GM23338 (cell line): ENCODE results near the gene IL22RA2.

ENCODE experiments used
- EZH2 ChIP-seq: fragments of 200-600 bp; sonication (generic); IDR thresholded peaks from one replicate; pipeline ENCODE4 v1.8.0; 2017; ENCODE audit warnings: antibody characterized with exemption, mild to moderate bottlenecking, low read depth; ENCODE audit not compliant: unreplicated experiment
- POLR2AphosphoS5 ChIP-seq: IDR thresholded peaks from 2 replicates; pipeline ENCODE4 v1.6.1; 2016; ENCODE audit warnings: antibody characterized with exemption, low read depth
- TF ChIP-seq, protein P1 (sequence below), 2 experiments: fragments of 200-600 bp in 1 of 2; sonication (generic) in 1 of 2; conservative IDR thresholded peaks; 2 replicates each; pipeline versions ENCODE4 v1.5.1 to v1.6.1; 2016 to 2017; ENCODE audit warnings: antibody characterized with exemption in 2 of 2, low read depth in 2 of 2, mild to moderate bottlenecking in 2 of 2, moderate library complexity in 1 of 2
- TF ChIP-seq, protein P2 (sequence below): IDR thresholded peaks from one replicate; pipeline ENCODE4 v1.6.1; 2018; ENCODE audit warnings: antibody characterized with exemption; ENCODE audit not compliant: unreplicated experiment

DNA sequence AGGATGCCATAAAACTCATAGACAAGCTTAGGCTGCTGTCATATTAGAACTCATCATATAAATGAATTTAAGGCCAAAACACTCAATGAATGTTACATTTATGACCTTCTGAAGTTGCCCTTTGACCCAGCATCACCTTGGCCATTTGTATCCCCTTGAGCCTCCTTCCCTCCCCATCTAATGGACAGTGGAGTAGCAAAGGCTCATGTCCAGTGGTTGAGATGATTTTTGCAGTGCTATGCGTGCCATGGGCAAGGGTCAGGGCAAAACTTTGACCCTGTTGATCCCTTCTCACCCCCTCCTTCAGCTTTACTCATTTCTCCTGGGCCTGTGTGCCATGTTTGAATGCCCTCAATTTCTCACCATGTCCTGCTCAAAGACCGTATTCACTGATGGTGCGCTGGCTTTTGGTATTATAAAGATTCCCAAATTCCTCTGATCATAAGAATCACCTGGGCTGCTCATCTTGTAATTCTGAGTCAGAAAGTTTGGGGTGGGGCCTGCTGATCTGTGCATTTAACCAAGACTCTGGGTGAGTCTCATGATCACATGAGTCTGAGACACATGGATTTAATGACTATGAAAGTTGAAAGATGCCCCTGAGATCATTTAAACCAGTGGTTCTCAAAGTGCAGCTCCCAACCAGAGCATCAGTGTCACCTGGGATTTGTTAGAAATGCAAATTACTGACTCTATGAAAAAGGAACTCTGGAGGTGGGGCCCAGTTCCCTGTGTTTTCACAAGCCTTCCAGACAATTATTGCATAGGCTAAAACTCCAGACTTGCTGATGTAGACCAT lies 71.2 kb downstream of the IL22RA2 start:
- TF ChIP-seq, protein P1, sequence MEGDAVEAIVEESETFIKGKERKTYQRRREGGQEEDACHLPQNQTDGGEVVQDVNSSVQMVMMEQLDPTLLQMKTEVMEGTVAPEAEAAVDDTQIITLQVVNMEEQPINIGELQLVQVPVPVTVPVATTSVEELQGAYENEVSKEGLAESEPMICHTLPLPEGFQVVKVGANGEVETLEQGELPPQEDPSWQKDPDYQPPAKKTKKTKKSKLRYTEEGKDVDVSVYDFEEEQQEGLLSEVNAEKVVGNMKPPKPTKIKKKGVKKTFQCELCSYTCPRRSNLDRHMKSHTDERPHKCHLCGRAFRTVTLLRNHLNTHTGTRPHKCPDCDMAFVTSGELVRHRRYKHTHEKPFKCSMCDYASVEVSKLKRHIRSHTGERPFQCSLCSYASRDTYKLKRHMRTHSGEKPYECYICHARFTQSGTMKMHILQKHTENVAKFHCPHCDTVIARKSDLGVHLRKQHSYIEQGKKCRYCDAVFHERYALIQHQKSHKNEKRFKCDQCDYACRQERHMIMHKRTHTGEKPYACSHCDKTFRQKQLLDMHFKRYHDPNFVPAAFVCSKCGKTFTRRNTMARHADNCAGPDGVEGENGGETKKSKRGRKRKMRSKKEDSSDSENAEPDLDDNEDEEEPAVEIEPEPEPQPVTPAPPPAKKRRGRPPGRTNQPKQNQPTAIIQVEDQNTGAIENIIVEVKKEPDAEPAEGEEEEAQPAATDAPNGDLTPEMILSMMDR (conservative IDR thresholded peaks at IDR 0.05; ENCODE audit: low read depth in 2 of 2), result no peak
- TF ChIP-seq, protein P2, sequence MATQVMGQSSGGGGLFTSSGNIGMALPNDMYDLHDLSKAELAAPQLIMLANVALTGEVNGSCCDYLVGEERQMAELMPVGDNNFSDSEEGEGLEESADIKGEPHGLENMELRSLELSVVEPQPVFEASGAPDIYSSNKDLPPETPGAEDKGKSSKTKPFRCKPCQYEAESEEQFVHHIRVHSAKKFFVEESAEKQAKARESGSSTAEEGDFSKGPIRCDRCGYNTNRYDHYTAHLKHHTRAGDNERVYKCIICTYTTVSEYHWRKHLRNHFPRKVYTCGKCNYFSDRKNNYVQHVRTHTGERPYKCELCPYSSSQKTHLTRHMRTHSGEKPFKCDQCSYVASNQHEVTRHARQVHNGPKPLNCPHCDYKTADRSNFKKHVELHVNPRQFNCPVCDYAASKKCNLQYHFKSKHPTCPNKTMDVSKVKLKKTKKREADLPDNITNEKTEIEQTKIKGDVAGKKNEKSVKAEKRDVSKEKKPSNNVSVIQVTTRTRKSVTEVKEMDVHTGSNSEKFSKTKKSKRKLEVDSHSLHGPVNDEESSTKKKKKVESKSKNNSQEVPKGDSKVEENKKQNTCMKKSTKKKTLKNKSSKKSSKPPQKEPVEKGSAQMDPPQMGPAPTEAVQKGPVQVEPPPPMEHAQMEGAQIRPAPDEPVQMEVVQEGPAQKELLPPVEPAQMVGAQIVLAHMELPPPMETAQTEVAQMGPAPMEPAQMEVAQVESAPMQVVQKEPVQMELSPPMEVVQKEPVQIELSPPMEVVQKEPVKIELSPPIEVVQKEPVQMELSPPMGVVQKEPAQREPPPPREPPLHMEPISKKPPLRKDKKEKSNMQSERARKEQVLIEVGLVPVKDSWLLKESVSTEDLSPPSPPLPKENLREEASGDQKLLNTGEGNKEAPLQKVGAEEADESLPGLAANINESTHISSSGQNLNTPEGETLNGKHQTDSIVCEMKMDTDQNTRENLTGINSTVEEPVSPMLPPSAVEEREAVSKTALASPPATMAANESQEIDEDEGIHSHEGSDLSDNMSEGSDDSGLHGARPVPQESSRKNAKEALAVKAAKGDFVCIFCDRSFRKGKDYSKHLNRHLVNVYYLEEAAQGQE, result no peak
- TF ChIP-seq EZH2 (no peak), POLR2AphosphoS5 (no peak)
